Activated CD8-positive, alpha-beta memory T cell treated with anti-CD3 and anti-CD28 coated beads for 48 hours (primary cell): ENCODE results near the gene CLIC1.

ENCODE experiments used
- DNase-seq, 3 experiments: peaks; one replicate each; pipeline ENCODE4 v3.0.0-alpha.2; 2020; ENCODE audit warnings: low read depth in 2 of 3, low spot score in 2 of 3

Gene CLIC1

GRCh38 chr6:31736021-31736767 lies at the start of gene CLIC1:
TSS of gene CLIC1 (minus strand) at chr6:31736530. CDS start at chr6:31736300, 230 bp downstream.
- DNase-seq: peak; percentile 56 to 62 (median 58)

GRCh38 chr6:31785475-31785874 lies 49.1 kb upstream of the CLIC1 start:
- DNase-seq: no peak

- no peak for DNase-seq
These were observed 48.0 kb upstream of the CLIC1 start for GRCh38 chr6:31784098-31784925.

- DNase-seq: no peak
These were observed 46.0 kb upstream of the CLIC1 start for GRCh38 chr6:31782126-31782855.

- no peak for DNase-seq
These were observed 45.2 kb upstream of the CLIC1 start for GRCh38 chr6:31781244-31782125.

GRCh38 chr6:31780507-31781243 lies 44.3 kb upstream of the CLIC1 start:
- DNase-seq: no peak

GRCh38 chr6:31779908-31780307 lies 43.6 kb upstream of the CLIC1 start:
- no peak for DNase-seq

GRCh38 chr6:31778999-31779885 lies 42.9 kb upstream of the CLIC1 start:
- DNase-seq: no peak

GRCh38 chr6:31778193-31778592 lies 41.9 kb upstream of the CLIC1 start:
- no peak for DNase-seq

GRCh38 chr6:31777667-31778050 lies 41.3 kb upstream of the CLIC1 start:
- DNase-seq: no peak

- DNase-seq: peak; percentile 64 to 77 (median 66)
These were observed 40.8 kb upstream of the CLIC1 start, which contains the start of gene VWA7 for GRCh38 chr6:31776989-31777666. TSS of gene VWA7 (minus strand) at chr6:31777328. CDS start at chr6:31776779, 549 bp downstream.

- no peak for DNase-seq
These were observed 40.2 kb upstream of the CLIC1 start for GRCh38 chr6:31776485-31776988.

GRCh38 chr6:31775633-31776484 lies 39.5 kb upstream of the CLIC1 start:
- DNase-seq: no peak

- DNase-seq: no peak
These were observed 38.9 kb upstream of the CLIC1 start for GRCh38 chr6:31775184-31775583.

- no peak for DNase-seq
These were observed 35.6 kb upstream of the CLIC1 start for GRCh38 chr6:31771992-31772358.

GRCh38 chr6:31770860-31771259 lies 34.5 kb upstream of the CLIC1 start:
- DNase-seq: no peak

- peak; percentile 51 to 73 (median 57) for DNase-seq
These were observed 33.5 kb upstream of the CLIC1 start for GRCh38 chr6:31769684-31770371.
